GM18873 (cell line): ENCODE results near the gene MORC1.
"Not testable (repeated sequence)": the region's sequence is repeated elsewhere in the genome, so short reads cannot be mapped to it uniquely, and the experiment has no call there.

Source experiments
- ATAC-seq: cut with Tn5 transposase; IDR thresholded peaks from one replicate; pipeline ENCODE4 v1.9.1; 2021; ENCODE audit warnings: mild to moderate bottlenecking, moderate library complexity, moderate number of reproducible peaks; ENCODE audit not compliant: unreplicated experiment, low FRiP score

Gene MORC1

GRCh38 chr3:109112946-109113760 lies 4.8 kb downstream of the MORC1 start:
- no peak for ATAC-seq

- ATAC-seq, result no peak
Measured at GRCh38 chr3:109109574-109109973, 8.4 kb downstream of the MORC1 start.

DNA sequence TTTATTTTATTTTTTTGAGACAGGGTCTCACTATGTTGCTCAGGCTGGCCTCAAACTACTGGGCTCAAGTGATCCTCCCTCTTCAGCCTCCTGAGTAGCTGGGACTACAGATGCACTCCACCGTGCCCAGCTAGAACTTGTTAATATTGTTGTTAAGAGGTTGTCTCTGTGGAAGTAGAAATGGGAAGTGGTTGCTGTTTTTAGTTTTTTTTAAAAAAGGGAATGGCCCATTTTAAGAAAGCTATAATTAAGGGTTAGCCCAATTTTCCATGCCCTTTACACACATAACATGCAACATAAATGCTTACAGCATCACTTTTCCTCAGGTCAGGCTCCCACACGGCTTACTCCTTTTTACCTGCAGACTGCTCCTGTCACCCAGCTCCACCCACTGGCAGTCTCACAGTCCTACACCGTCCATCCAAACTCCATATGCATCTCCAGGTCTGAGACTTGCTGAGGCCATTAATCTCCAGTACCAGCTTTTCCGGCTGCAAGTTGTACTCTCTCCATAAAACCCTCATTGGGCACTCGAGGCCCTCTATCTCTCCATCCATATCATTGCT lies 19.8 kb downstream of the MORC1 start:
- no peak for ATAC-seq

GRCh38 chr3:109095166-109095565 lies 22.8 kb downstream of the MORC1 start:
- no peak for ATAC-seq

DNA sequence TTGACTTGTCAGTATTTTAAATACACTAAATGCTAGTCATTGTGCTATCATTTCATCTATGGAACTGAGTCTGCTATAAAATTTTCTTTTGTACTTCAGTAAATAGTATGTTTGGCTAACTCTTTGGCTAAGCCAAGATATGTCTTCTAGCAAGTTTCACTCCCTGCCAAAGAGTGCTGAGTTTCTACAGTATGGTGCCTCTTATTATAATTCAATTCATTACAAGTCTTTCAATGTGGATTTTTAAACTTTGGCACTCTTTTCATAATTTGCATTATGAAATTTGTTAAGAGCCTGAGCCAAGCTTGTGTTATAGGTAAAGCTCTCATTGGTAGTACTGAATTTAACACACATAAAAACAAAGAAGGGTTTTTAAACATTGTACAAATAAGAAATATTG lies 24.4 kb downstream of the MORC1 start:
- no peak for ATAC-seq

- no peak for ATAC-seq
Measured at GRCh38 chr3:109091846-109092245, 26.1 kb downstream of the MORC1 start.

GRCh38 chr3:109089265-109089664 lies 28.7 kb downstream of the MORC1 start:
- no peak for ATAC-seq

DNA sequence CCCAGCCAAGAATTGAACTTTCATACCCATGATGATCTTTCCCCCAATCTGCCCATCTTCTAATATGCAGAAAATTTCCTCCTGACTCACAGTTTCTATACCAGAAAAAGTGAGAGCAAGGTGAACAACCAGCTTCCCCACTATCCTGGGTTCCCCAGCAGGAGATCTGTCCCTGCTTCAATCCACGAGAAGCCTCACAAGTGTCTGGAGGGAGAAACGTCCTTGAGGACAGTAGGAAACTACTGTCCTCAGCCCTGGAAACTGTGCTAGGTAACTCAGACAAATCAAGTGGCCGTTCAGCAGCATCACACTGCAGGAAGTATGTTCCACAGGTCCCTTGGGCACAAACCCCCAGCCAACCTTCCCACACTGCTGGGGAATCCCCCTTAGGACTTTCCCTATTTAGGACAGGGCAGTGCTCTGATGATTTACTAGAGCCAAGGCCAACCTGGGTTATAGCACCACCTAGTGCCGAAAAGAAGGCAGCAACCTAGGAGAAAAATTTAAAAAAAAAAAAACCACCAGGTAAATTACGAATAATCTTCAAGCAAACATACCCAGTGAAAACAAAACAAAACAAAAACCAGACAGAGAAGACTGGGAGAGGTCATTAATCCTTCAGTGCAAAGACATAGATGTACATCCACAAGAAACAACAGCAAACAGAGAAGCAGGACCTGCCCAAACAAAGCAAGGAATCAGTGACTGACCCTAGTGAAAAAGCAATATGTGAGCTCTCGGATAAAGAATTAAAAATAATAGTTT lies 36.0 kb downstream of the MORC1 start:
- ATAC-seq, result peak; percentile 100

DNA sequence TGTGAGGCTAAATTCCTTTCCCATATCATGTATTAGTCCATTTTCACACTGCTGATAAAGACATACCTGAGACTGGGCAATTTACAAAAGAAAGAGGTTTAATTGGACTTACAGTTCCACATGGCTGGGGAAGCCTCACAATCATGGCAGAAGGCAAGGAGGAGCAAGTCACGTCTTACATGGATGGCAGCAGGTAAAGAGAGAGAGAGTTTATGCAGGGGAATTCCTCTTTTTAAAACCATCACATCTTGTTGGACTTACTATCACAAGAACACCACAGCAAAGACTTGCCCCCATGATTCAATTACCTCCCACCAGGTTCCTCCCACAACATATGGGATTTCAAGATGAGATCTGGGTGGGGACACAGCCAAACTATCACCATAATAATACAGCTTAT lies 37.8 kb downstream of the MORC1 start:
- not testable (repeated sequence) for ATAC-seq

DNA sequence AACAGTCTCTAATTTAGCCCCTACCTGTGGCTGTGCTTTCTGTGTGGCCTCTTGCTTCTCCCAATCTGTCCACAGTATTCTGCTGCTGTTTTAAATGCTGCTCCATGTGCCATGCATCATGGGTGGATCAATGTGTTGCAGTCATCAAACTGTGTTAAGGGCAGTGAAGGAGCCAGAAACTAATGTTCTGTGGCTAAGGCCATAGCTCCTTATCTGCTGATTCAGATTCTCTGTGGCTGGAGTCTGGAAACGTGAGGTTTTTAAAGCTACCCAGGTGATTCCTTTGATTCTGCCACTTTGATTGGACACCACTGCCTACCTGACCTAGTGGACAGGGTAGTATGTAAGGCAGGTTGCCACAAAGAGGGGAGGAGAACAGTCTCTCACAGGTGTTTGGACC lies 44.8 kb downstream of the MORC1 start:
- no peak for ATAC-seq

DNA sequence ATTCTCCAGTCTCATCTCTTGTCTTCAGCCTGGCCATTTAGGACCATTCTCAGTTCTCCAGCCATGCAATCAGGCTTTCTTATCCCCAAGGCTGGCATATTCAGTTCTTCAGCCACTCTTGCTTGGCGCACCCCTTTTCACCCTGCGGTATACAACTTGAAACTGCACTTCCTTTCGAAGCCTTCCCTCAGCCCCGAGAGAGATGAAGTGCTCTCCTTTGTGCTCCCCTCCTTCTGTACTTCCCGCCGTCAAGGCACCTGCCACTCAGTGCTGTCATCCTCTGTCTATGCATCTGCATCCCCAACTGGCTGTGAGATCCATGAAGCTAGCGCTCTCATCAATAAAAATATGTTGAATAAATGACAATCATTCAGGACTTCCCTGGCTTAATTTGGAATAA lies 45.7 kb downstream of the MORC1 start:
- ATAC-seq, result peak; percentile 79

GRCh38 chr3:109071350-109072142 lies 46.4 kb downstream of the MORC1 start:
- peak; percentile 11 for ATAC-seq

- no peak for ATAC-seq
Measured at GRCh38 chr3:109070211-109070610, 47.7 kb downstream of the MORC1 start.

DNA sequence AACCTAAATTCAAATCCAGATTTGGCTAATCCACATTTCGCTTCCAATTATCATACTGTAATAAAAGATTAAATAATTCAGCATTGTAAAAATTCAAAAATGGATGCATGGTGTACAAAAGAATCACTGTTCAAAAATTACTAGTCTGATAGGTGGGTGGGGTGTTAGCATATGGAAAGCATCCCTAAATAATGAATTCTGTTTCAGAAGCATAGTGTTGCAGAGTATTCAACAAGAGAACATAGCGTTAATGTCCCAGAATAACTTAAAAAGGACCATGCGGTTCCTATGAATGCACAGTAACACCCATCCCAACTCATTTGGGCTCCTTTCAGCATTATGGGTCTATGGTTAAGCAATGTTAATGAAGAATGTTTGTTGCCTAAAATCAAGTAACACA lies 51.1 kb downstream of the MORC1 start:
- no peak for ATAC-seq

DNA sequence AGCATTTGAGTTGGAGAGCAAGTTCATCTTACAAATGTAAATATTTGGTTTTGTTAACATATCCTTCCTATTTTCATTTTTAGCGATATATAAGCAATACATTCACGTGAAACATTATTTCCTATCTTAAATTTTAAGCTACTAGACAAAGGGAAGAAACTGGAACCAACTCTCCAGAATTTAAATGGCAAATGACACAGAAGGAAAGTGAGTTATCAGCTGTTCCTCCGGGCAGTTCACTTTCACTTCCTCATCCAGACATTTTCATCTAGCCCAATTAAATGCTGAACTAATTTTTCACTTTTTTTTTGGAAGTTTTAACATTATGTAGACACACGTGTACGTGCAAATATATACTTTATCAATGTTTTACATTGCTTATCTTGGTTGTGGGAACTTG lies 58.7 kb downstream of the MORC1 start:
- ATAC-seq, result no peak

- ATAC-seq, result no peak
Measured at GRCh38 chr3:109057616-109058015, 60.3 kb downstream of the MORC1 start.

GRCh38 chr3:109057056-109057455 lies 60.9 kb downstream of the MORC1 start:
- ATAC-seq, result no peak

DNA sequence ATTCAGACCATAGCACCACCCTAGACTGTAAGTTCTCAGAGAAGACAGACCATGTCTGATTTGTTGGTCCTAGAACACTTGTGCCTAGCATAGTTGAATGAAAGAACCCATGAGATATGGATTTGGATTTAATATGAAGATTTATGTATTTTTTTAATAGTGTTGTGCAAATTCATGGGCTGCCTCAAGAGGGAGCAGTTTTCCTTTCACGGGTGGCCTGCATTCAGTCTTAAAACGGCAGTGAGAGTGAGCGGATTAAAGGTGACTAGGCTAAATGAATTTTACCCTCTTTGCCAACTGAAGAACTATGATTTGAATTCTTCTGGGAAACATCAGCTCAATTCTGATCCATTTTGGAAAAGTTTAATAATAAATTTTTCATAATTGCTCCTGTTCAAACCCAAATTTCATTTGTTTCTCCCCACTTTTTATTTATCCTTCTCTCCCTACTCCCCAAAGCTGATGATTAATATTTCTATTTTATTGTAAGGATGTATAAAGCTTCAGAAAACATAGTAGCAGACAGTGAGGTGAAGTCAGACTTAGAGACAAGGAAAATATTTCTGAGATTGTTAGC lies 67.3 kb downstream of the MORC1 start:
- ATAC-seq, result peak; percentile 46

GRCh38 chr3:109047366-109047765 lies 70.6 kb downstream of the MORC1 start:
- ATAC-seq, result no peak

DNA sequence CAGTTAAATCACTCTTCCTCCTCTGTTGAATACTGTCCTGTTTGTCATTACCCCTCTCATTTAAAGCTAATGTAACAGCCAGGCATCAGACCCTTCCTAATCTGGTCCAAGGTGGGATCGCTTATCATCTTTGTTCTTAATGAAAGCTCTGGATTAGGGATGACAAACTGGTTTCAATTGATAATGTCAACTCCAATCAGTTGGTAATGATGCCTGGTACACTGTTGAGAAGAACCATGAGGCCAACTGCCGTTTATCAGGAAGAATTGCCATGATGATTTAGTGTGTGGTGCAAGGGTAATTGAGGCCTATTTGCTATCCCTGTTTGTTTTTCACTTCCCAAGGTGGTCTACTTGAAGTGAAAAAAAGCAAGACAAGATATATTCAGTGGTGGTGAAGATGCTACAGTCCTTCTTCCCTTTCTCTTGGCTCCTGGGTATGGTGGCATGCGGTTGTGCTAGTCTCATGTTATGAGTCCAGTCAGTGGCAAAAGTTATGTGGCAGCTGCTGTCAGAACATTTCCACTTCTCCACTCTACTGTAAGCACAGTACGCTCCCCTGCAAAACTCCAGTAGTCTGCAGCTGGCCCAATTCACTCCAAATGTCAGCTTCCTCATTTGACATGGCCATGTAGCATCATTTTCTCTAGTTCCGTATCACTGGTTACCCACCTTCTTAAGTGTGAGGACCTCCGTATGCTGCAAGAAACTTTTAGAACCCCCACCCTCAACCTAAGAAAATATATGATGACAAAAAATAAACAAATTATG lies 72.5 kb downstream of the MORC1 start:
- ATAC-seq, result no peak
